Measurements from ENCODE around the gene CEACAM5.
A peak's percentile ranks its signal among the peaks of the same experiment; 100 is the strongest.
"Not testable (repeated sequence)": the region's sequence is repeated elsewhere in the genome, so short reads cannot be mapped to it uniquely, and the experiment has no call there.

The CEACAM5 gene

GRCh38 chr19:41702171-41702651 is 6.2 kb upstream of the CEACAM5 start:
- no peaks in the 10 kb centered on the region for H3K4me1 ChIP-seq (ENCODE audit: control insufficient read depth, insufficient read depth, low read length)
- H3K9me3 ChIP-seq (ENCODE audit: control insufficient read depth, insufficient read depth, low read length) = no peaks in the 10 kb centered on the region
- no peak overlapping the region for H3K9ac ChIP-seq (ENCODE audit: low read depth, low read length)
- H3K4me3 ChIP-seq (ENCODE audit: low read depth, low read length) = no peak overlapping the region
- peaks cover 4% of the 10 kb centered on the region for H3K27me3 ChIP-seq (ENCODE audit: control insufficient read depth, insufficient read depth, low read length)
- H3K36me3 ChIP-seq (ENCODE audit: control insufficient read depth, insufficient read depth, low read length) = no peaks in the 10 kb centered on the region

- Histone ChIP-seq H3K4me1 (ENCODE audit: control insufficient read depth, insufficient read depth, low read length) (no peaks in the 10 kb centered on the region), H3K27me3 (ENCODE audit: control insufficient read depth, insufficient read depth, low read length) (peaks cover 4% of the 10 kb centered on the region), H3K4me3 (ENCODE audit: low read depth, low read length) (no peak overlapping the region), H3K9me3 (ENCODE audit: control insufficient read depth, insufficient read depth, low read length) (no peaks in the 10 kb centered on the region), H3K9ac (ENCODE audit: low read depth, low read length) (no peak overlapping the region), H3K36me3 (ENCODE audit: control insufficient read depth, insufficient read depth, low read length) (no peaks in the 10 kb centered on the region)
Observed at GRCh38 chr19:41703602-41704293, 4.7 kb upstream of the CEACAM5 start.

- Histone ChIP-seq H3K4me3 (ENCODE audit: low read depth, low read length) (no peak overlapping the region), H3K9ac (ENCODE audit: low read depth, low read length) (no peak overlapping the region), H3K36me3 (ENCODE audit: control insufficient read depth, insufficient read depth, low read length) (no peaks in the 10 kb centered on the region), H3K9me3 (ENCODE audit: control insufficient read depth, insufficient read depth, low read length) (no peaks in the 10 kb centered on the region), H3K4me1 (ENCODE audit: control insufficient read depth, insufficient read depth, low read length) (no peaks in the 10 kb centered on the region), H3K27me3 (ENCODE audit: control insufficient read depth, insufficient read depth, low read length) (peaks cover 4% of the 10 kb centered on the region)
Observed at GRCh38 chr19:41705393-41706174, 2.8 kb upstream of the CEACAM5 start.

- Histone ChIP-seq H3K27me3 (ENCODE audit: control insufficient read depth, insufficient read depth, low read length) (peaks cover 4% of the 10 kb centered on the region), H3K36me3 (ENCODE audit: control insufficient read depth, insufficient read depth, low read length) (no peaks in the 10 kb centered on the region), H3K4me3 (ENCODE audit: low read depth, low read length) (peak overlapping the region; percentile 55), H3K4me1 (ENCODE audit: control insufficient read depth, insufficient read depth, low read length) (no peaks in the 10 kb centered on the region), H3K9me3 (ENCODE audit: control insufficient read depth, insufficient read depth, low read length) (no peaks in the 10 kb centered on the region), H3K9ac (ENCODE audit: low read depth, low read length) (no peak overlapping the region)
Observed at GRCh38 chr19:41706741-41707501, 1.5 kb upstream of the CEACAM5 start.

DNA sequence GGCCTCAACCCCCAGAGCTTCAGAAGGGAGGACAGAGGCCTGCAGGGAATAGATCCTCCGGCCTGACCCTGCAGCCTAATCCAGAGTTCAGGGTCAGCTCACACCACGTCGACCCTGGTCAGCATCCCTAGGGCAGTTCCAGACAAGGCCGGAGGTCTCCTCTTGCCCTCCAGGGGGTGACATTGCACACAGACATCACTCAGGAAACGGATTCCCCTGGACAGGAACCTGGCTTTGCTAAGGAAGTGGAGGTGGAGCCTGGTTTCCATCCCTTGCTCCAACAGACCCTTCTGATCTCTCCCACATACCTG is 969 bp upstream of the CEACAM5 start:
- Histone ChIP-seq H3K9me3 (ENCODE audit: control insufficient read depth, insufficient read depth, low read length) (no peaks in the 10 kb centered on the region), H3K36me3 (ENCODE audit: control insufficient read depth, insufficient read depth, low read length) (no peaks in the 10 kb centered on the region), H3K4me3 (ENCODE audit: low read depth, low read length) (no peak overlapping the region), H3K9ac (ENCODE audit: low read depth, low read length) (no peak overlapping the region), H3K4me1 (ENCODE audit: control insufficient read depth, insufficient read depth, low read length) (no peaks in the 10 kb centered on the region), H3K27me3 (ENCODE audit: control insufficient read depth, insufficient read depth, low read length) (peaks cover 4% of the 10 kb centered on the region)

DNA sequence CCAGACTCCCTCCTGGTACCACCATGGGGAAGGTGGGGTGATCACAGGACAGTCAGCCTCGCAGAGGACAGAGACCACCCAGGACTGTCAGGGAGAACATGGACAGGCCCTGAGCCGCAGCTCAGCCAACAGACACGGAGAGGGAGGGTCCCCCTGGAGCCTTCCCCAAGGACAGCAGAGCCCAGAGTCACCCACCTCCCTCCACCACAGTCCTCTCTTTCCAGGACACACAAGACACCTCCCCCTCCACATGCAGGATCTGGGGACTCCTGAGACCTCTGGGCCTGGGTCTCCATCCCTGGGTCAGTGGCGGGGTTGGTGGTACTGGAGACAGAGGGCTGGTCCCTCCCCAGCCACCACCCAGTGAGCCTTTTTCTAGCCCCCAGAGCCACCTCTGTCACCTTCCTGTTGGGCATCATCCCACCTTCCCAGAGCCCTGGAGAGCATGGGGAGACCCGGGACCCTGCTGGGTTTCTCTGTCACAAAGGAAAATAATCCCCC is 505 bp upstream of the CEACAM5 start:
- Histone ChIP-seq H3K4me3 (ENCODE audit: low read depth, low read length) (no peak overlapping the region), H3K9me3 (ENCODE audit: control insufficient read depth, insufficient read depth, low read length) (no peaks in the 10 kb centered on the region), H3K36me3 (ENCODE audit: control insufficient read depth, insufficient read depth, low read length) (no peaks in the 10 kb centered on the region), H3K27me3 (ENCODE audit: control insufficient read depth, insufficient read depth, low read length) (peaks cover 4% of the 10 kb centered on the region), H3K4me1 (ENCODE audit: control insufficient read depth, insufficient read depth, low read length) (no peaks in the 10 kb centered on the region), H3K9ac (ENCODE audit: low read depth, low read length) (no peak overlapping the region)

GRCh38 chr19:41709516-41709915 is 1.1 kb downstream of the CEACAM5 start:
- not testable (repeated sequence) for H3K9ac ChIP-seq (ENCODE audit: low read depth, low read length)

DNA sequence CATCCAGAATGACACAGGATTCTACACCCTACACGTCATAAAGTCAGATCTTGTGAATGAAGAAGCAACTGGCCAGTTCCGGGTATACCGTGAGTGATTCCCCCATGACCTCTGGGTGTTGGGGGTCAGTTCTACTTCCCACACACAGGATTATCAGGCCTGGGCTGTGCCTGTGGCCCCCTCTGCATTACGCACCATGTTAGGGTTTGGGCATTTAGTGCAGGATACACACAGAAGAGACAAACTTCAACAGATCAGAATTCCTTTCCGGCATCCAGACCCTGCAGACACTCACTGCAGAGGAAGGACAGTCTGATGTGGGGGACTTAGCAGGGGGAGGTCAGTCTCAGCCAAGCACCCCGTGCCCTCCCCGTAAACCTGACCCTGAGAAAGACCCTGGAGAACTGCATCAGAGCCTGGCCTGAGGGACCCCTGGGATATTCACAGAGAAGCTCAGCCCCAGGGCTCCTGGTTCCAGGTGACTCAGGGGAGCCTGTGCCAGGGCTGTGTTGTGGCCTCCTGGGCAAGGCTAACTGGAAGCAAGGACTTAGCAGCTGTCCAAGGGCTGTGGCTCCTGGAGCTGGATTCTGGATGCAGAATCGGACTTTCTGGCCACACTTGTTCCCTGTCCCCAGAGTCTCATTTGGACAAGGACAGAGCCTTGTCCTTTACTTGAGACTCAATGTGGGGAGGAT is 1.7 kb downstream of the CEACAM5 start:
- H3K9ac ChIP-seq (ENCODE audit: low read depth, low read length) = no peak overlapping the region
- H3K27me3 ChIP-seq (ENCODE audit: control insufficient read depth, insufficient read depth, low read length) = peaks cover 4% of the 10 kb centered on the region

More at GRCh38 chr19:41709516-41709915, 1.1 kb downstream of the CEACAM5 start:
- not testable (repeated sequence) for H3K9me3 ChIP-seq (ENCODE audit: control insufficient read depth, insufficient read depth, low read length); H3K4me3 ChIP-seq (ENCODE audit: low read depth, low read length); H3K36me3 ChIP-seq (ENCODE audit: control insufficient read depth, insufficient read depth, low read length); H3K27me3 ChIP-seq (ENCODE audit: control insufficient read depth, insufficient read depth, low read length); H3K4me1 ChIP-seq (ENCODE audit: control insufficient read depth, insufficient read depth, low read length)

GRCh38 chr19:41711376-41712261 is 3.2 kb downstream of the CEACAM5 start:
- Histone ChIP-seq H3K27me3 (ENCODE audit: control insufficient read depth, insufficient read depth, low read length) (no peaks in the 10 kb centered on the region), H3K9ac (ENCODE audit: low read depth, low read length) (no peak overlapping the region), H3K4me1 (ENCODE audit: control insufficient read depth, insufficient read depth, low read length) (no peaks in the 10 kb centered on the region), H3K9me3 (ENCODE audit: control insufficient read depth, insufficient read depth, low read length) (no peaks in the 10 kb centered on the region), H3K36me3 (ENCODE audit: control insufficient read depth, insufficient read depth, low read length) (no peaks in the 10 kb centered on the region), H3K4me3 (ENCODE audit: low read depth, low read length) (no peak overlapping the region)

More for the DNA sequence above, 1.7 kb downstream of the CEACAM5 start:
- H3K4me1 ChIP-seq (ENCODE audit: control insufficient read depth, insufficient read depth, low read length) = no peaks in the 10 kb centered on the region
- no peak overlapping the region for H3K4me3 ChIP-seq (ENCODE audit: low read depth, low read length)
- no peaks in the 10 kb centered on the region for H3K9me3 ChIP-seq (ENCODE audit: control insufficient read depth, insufficient read depth, low read length)
- H3K36me3 ChIP-seq (ENCODE audit: control insufficient read depth, insufficient read depth, low read length) = no peaks in the 10 kb centered on the region

DNA sequence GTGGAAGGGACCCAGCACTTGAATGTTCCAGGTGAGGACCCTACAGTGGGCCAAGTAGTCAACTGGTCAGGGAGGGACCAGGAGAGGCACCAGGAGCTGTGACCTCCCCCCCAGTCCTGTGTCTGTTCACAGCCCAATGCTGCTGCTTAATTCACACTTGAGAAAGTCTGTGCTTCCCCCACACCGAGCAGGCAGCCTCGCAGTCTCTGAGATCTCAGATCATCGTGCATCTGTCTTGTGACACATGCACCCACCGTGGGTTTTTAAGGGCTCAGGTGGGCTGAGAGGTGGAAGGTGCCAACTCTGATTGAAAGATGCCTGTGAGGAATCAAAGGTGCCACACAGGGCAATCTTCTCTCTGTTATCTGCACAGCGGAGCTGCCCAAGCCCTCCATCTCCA is 6.2 kb downstream of the CEACAM5 start:
- no peaks in the 10 kb centered on the region for H3K27me3 ChIP-seq (ENCODE audit: control insufficient read depth, insufficient read depth, low read length)
- H3K36me3 ChIP-seq (ENCODE audit: control insufficient read depth, insufficient read depth, low read length) = no peaks in the 10 kb centered on the region
- H3K4me1 ChIP-seq (ENCODE audit: control insufficient read depth, insufficient read depth, low read length) = no peaks in the 10 kb centered on the region
- no peak overlapping the region for H3K9ac ChIP-seq (ENCODE audit: low read depth, low read length)
- H3K4me3 ChIP-seq (ENCODE audit: low read depth, low read length) = no peak overlapping the region
- no peaks in the 10 kb centered on the region for H3K9me3 ChIP-seq (ENCODE audit: control insufficient read depth, insufficient read depth, low read length)
